22Rv1 (cell line): ENCODE data around the gene ZNF613.
"Not testable (repeated sequence)": the region's sequence is repeated elsewhere in the genome, so short reads cannot be mapped to it uniquely, and the experiment has no call there.

Source experiments
- H3K27ac ChIP-seq: fragments of 450-650 bp; 2 replicates; pipeline ENCODE4 v1.5.1; 2017
- CTCF ChIP-seq: fragments of 450-650 bp; IDR thresholded peaks from 2 replicates; pipeline ENCODE4 v1.5.1; 2017; ENCODE audit warnings: mild to moderate bottlenecking
- ZFX ChIP-seq: fragments of 450-650 bp; IDR thresholded peaks from 2 replicates; pipeline ENCODE4 v1.6.1; 2017; ENCODE audit warnings: antibody characterized with exemption, borderline replicate concordance

The ZNF613 gene

GRCh38 chr19:51946602-51947001 is 19.3 kb downstream of the ZNF613 start:
- no peak for TF ChIP-seq ZFX
- TF ChIP-seq CTCF: no peak

GRCh38 chr19:51948975-51949374 is 21.7 kb downstream of the ZNF613 start:
- TF ChIP-seq CTCF (no peak), ZFX (no peak)
- H3K27ac ChIP-seq: no peak overlapping the region

More at GRCh38 chr19:51946602-51947001, 19.3 kb downstream of the ZNF613 start:
- H3K27ac ChIP-seq: no peak overlapping the region

GRCh38 chr19:51957846-51958245 is 30.6 kb downstream of the ZNF613 start:
- not testable (repeated sequence) for H3K27ac ChIP-seq

- no peak for TF ChIP-seq CTCF
- no peak for TF ChIP-seq ZFX
- H3K27ac ChIP-seq: peak overlapping the region; percentile 41; the same call in 1 of the 2 replicates
These were observed 32.5 kb downstream of the ZNF613 start for GRCh38 chr19:51959791-51960190.

GRCh38 chr19:51960621-51961233 is 33.5 kb downstream of the ZNF613 start:
- peak overlapping the region; percentile 41 for H3K27ac ChIP-seq

- H3K27ac ChIP-seq: no peak overlapping the region
- TF ChIP-seq CTCF (no peak), ZFX (no peak)
These were observed 38.3 kb downstream of the ZNF613 start for GRCh38 chr19:51965583-51965982.

GRCh38 chr19:51970718-51971117 is 43.4 kb downstream of the ZNF613 start:
- TF ChIP-seq CTCF (no peak), ZFX (no peak)
- no peak overlapping the region for H3K27ac ChIP-seq

GRCh38 chr19:51971624-51972023 is 44.4 kb downstream of the ZNF613 start:
- no peak for TF ChIP-seq CTCF
- no peak for TF ChIP-seq ZFX
- no peak overlapping the region for H3K27ac ChIP-seq

GRCh38 chr19:51975787-51976186 is 48.5 kb downstream of the ZNF613 start:
- not testable (repeated sequence) for H3K27ac ChIP-seq
